Heart left ventricle (tissue), 13 donors: ENCODE results near the gene SCLY.
A peak's percentile ranks its signal among the peaks of the same experiment; 100 is the strongest.

Experiments used
- POLR2A ChIP-seq, 2 donors: fragments of 450-650 bp; IDR thresholded peaks; one replicate each; pipeline ENCODE4 v1.6.1; 2017; ENCODE audit warnings: antibody characterized with exemption in 2 of 2, mild to moderate bottlenecking in 2 of 2, moderate library complexity in 2 of 2
- TF ChIP-seq, protein P1 (sequence below), 12 donors: fragments of 200-600 bp; sonication (generic) in 4 of 12; IDR thresholded peaks; one replicate each; pipeline versions ENCODE4 v1.5.0 to v1.8.0; 2018 to 2022; ENCODE audit warnings: antibody characterized with exemption in 12 of 12, mild to moderate bottlenecking in 5 of 12
- donor health status: ischemic (EF 13 %, LVEDD 7.1; RV severe dilation, severe dysfunction).
- donor health status: DM: no; HTN: yes; CAD: no.
- donor health status: DM: no; HTN: no; CAD: no.
- donor health status: ischemic (EF 25% LVEDD 6.9; RV normal size, moderate dysfunction).
- donor health status: ischemic (EF 25% LVEDD 5.7; RV mildly dilated, moderate dysfunction).
- donor health status: ischemic (EF 35%, LVEDD 5.7; RV mildly dilated, moderate dysfunction).
- donor health status: nonischemic (EF 11% LVEDD 7.7; RV severe dilation, severe dysfunction).
- donor health status: DM: yes; HTN: yes; CAD: no.
- donor health status: PGD.
- donor health status: ischemic (EF 29% LVEDD 5.4; RV normal size, mild dysfunction).
- donor health status: nonischemic (EF 23%, LVEDD 6.1; RV moderate dilation, normal function).

DNA sequence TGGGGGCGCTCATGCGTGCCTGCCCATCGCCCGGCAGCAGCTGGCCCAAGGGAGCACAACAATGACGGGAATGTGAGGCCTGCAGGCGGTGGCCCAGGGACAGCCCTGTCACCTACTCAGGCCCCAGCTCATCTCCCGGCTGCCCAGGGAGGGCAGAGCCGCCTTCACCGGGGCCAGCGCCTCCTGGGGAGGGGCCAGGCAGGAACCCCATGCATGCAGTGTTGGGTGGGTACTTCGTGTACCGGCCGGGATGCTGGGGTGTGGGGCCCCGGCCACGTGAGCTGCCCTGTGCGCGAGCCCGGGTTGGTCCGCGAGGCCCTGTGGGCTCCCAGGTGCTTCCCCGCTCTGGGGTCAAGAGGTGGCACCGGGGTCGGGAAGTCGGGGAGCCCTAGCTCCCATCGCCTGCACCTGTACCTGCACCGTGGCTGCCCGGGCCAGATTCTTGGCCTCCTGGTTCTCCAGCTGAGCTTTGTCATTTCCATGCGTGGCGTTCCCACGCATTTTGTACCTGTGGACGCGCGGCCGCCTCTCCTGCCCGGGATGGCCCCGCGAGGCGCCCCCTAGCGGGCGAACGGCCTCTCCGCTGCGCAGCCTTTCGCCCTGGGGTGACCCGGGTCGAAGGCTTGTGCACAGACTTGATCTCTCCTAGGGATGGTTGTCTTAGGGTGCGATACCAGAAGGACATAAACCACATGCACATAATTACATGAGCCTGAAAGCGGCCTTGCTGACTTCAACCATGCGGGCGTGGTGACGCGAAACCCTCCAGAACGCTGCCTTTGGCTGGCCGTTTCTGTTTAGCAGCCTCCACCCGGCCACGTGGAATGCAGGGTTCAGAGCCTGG lies 78.6 kb downstream of the SCLY start:
- no peak for TF ChIP-seq POLR2A (IDR thresholded peaks at IDR 0.05)
- TF ChIP-seq, protein P1, sequence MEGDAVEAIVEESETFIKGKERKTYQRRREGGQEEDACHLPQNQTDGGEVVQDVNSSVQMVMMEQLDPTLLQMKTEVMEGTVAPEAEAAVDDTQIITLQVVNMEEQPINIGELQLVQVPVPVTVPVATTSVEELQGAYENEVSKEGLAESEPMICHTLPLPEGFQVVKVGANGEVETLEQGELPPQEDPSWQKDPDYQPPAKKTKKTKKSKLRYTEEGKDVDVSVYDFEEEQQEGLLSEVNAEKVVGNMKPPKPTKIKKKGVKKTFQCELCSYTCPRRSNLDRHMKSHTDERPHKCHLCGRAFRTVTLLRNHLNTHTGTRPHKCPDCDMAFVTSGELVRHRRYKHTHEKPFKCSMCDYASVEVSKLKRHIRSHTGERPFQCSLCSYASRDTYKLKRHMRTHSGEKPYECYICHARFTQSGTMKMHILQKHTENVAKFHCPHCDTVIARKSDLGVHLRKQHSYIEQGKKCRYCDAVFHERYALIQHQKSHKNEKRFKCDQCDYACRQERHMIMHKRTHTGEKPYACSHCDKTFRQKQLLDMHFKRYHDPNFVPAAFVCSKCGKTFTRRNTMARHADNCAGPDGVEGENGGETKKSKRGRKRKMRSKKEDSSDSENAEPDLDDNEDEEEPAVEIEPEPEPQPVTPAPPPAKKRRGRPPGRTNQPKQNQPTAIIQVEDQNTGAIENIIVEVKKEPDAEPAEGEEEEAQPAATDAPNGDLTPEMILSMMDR (IDR thresholded peaks at IDR 0.05) = peak in 11 of 12 donors; percentile 52 to 74 (median 62)
